Neuronal stem cell (in vitro differentiated cells): Measurements from ENCODE around the gene ELK4.
A peak's percentile ranks its signal among the peaks of the same experiment; 100 is the strongest.

Experiments used
- DNase-seq: peaks from one replicate; pipeline ENCODE4 v3.0.0-alpha.2; 2013; ENCODE audit warnings: low spot score
- H2AFZ ChIP-seq: one replicate; pipeline ENCODE4 v1.6.1; 2013; ENCODE audit warnings: mild to moderate bottlenecking, low read length, inconsistent platforms
- H2AK5ac ChIP-seq: 2 replicates; pipeline ENCODE4 v1.6.1; 2013; ENCODE audit warnings: low read depth, mild to moderate bottlenecking, inconsistent platforms, low read length, moderate library complexity, mixed read lengths
- H2BK120ac ChIP-seq: 2 replicates; pipeline ENCODE4 v1.6.1; 2013; ENCODE audit warnings: low read depth, mild to moderate bottlenecking, inconsistent platforms, low read length, moderate library complexity, mixed read lengths
- H2BK12ac ChIP-seq: one replicate; pipeline ENCODE4 v1.6.1; 2013; ENCODE audit warnings: low read length, inconsistent platforms
- H2BK15ac ChIP-seq: 2 replicates; pipeline ENCODE4 v1.6.1; 2013; ENCODE audit warnings: mild to moderate bottlenecking, low read length, inconsistent platforms, mixed read lengths
- H2BK5ac ChIP-seq: one replicate; pipeline ENCODE4 v1.6.1; 2013; ENCODE audit warnings: inconsistent platforms, mild to moderate bottlenecking, low read length, moderate library complexity
- H3K14ac ChIP-seq: one replicate; pipeline ENCODE4 v1.6.1; 2013; ENCODE audit warnings: low read length, inconsistent platforms
- H3K18ac ChIP-seq: 2 replicates; pipeline ENCODE4 v1.6.1; 2013; ENCODE audit warnings: low read length, inconsistent platforms
- H3K23ac ChIP-seq: 2 replicates; pipeline ENCODE4 v1.6.1; 2013; ENCODE audit warnings: low read depth, mild to moderate bottlenecking, mixed read lengths, low read length, inconsistent platforms; ENCODE audit not compliant: poor library complexity
- H3K27ac ChIP-seq: replicated peaks from 3 replicates; pipeline ENCODE4 v1.5.1; 2013; ENCODE audit warnings: low read length, inconsistent platforms
- H3K27me3 ChIP-seq, 3 experiments: 2 replicates each; pipeline ENCODE4 v1.6.1; 2013; ENCODE audit warnings: low read length in 3 of 3, mild to moderate bottlenecking in 2 of 3, inconsistent platforms in 1 of 3, low read depth in 1 of 3, mixed read lengths in 1 of 3, moderate library complexity in 1 of 3; ENCODE audit not compliant: control insufficient read depth in 3 of 3, insufficient read depth in 3 of 3
- H3K36me3 ChIP-seq, 2 donors: replicated peaks in 1 of 2; 2 replicates each; pipeline ENCODE4 v1.6.1; 2013; ENCODE audit warnings: low read length in 2 of 2; ENCODE audit not compliant: control insufficient read depth in 2 of 2, insufficient read depth in 2 of 2
- H3K4ac ChIP-seq: 2 replicates; pipeline ENCODE4 v1.6.1; 2013; ENCODE audit warnings: inconsistent platforms, mild to moderate bottlenecking, low read length, moderate library complexity
- H3K4me1 ChIP-seq, 2 donors: 1 replicate in 1 of 2; 2 replicates in 1 of 2; pipeline ENCODE4 v1.6.1; 2013; ENCODE audit warnings: low read length in 2 of 2, low read depth in 1 of 2; ENCODE audit not compliant: control insufficient read depth in 2 of 2, insufficient read depth in 1 of 2
- H3K4me2 ChIP-seq: one replicate; pipeline ENCODE4 v1.6.1; 2013; ENCODE audit warnings: mild to moderate bottlenecking, low read length, inconsistent platforms; ENCODE audit not compliant: insufficient read depth, poor library complexity, severe bottlenecking
- H3K4me3 ChIP-seq, 2 donors: 2 replicates each; pipeline ENCODE4 v1.5.1; 2013; ENCODE audit warnings: low read length in 2 of 2, mild to moderate bottlenecking in 2 of 2, inconsistent platforms in 1 of 2, moderate library complexity in 1 of 2
- H3K79me1 ChIP-seq: one replicate; pipeline ENCODE4 v1.6.1; 2013; ENCODE audit warnings: low read depth, mild to moderate bottlenecking, inconsistent platforms, low read length, moderate library complexity
- H3K9ac ChIP-seq: one replicate; pipeline ENCODE4 v1.6.1; 2013; ENCODE audit warnings: mild to moderate bottlenecking, low read depth, low read length, inconsistent platforms; ENCODE audit not compliant: poor library complexity
- H3K9me3 ChIP-seq, 2 donors: replicated peaks in 1 of 2; 2 replicates each; pipeline versions ENCODE3 to v1.6.1; 2013; ENCODE audit warnings: low read length in 2 of 2, mild to moderate bottlenecking in 2 of 2, inconsistent platforms in 1 of 2, low read depth in 1 of 2, mixed read lengths in 1 of 2, moderate library complexity in 1 of 2; ENCODE audit not compliant: control insufficient read depth in 2 of 2, insufficient read depth in 1 of 2
- H4K8ac ChIP-seq: one replicate; pipeline ENCODE4 v1.6.1; 2013; ENCODE audit warnings: low read depth, mild to moderate bottlenecking, inconsistent platforms, low read length, moderate library complexity
- H4K91ac ChIP-seq: one replicate; pipeline ENCODE4 v1.6.1; 2013; ENCODE audit warnings: low read length, low read depth, mild to moderate bottlenecking, inconsistent platforms; ENCODE audit not compliant: poor library complexity
- WGBS, 2 donors: extraction: QIAGEN DNeasy Blood & Tissue Kit; methylation state at CpG; one replicate each; pipeline ENCODE4 v1.1.7; 2013; ENCODE audit warnings: missing lambda C conversion rate in 2 of 2, mixed read lengths in 1 of 2; ENCODE audit not compliant: insufficient read length in 2 of 2, insufficient replicate concordance in 1 of 2; ENCODE audit errors: extremely low coverage in 2 of 2; 5-methylcytosine and 5-hydroxymethylcytosine counted together

Gene ELK4

GRCh38 chr1:205596876-205597275 lies 34.9 kb downstream of the ELK4 start:
- Histone ChIP-seq H3K4me1 (peaks cover 0 to 2% of the 10 kb centered on the region in 2 donors), H2AK5ac (no peak overlapping the region), H3K27ac (no peak overlapping the region), H3K14ac (no peak overlapping the region), H2BK12ac (no peak overlapping the region), H4K8ac (no peak overlapping the region), H3K27me3 (no peaks in the 10 kb centered on the region), H3K4me2 (no peak overlapping the region), H4K91ac (no peak overlapping the region), H2BK120ac (no peak overlapping the region), H2BK15ac (no peak overlapping the region), H2AFZ (no peak overlapping the region), H3K23ac (no peak overlapping the region), H3K36me3 (peaks cover 15 to 29% of the 10 kb centered on the region in 2 donors), H3K4me3 (no peak overlapping the region), H3K9me3 (no peaks in the 10 kb centered on the region), H3K4ac (no peak overlapping the region), H3K9ac (peak overlapping the region; percentile 32), H3K79me1 (no peaks in the 10 kb centered on the region), H3K18ac (no peak overlapping the region), H2BK5ac (no peak overlapping the region)
- WGBS, 2 donors, result no CpG with 5 or more reads among the region's 3 CpGs
- DNase-seq, result no peak

DNA sequence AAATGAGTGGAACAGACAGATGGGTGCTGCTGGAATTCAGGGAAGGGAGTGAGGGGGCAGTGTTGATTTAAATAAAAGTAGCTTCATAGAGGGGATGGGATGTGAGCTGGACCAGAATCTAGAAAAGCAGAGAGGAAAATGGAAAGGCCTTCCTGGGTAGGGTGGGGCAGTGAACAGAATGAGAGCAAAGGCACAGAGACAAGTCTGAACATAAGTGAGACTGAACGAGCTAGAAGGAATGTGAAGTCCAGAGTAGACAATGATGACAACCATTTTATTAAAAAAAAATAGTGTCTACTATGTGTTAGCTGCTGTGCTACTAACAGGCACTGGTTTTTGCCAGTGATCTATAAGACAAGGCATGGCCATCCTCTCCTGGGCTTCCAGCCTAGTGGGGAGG lies 36.0 kb downstream of the ELK4 start:
- no peaks in the 10 kb centered on the region for H3K79me1 ChIP-seq
- WGBS, 2 donors, result no CpG with 5 or more reads among the region's 1 CpG

DNA sequence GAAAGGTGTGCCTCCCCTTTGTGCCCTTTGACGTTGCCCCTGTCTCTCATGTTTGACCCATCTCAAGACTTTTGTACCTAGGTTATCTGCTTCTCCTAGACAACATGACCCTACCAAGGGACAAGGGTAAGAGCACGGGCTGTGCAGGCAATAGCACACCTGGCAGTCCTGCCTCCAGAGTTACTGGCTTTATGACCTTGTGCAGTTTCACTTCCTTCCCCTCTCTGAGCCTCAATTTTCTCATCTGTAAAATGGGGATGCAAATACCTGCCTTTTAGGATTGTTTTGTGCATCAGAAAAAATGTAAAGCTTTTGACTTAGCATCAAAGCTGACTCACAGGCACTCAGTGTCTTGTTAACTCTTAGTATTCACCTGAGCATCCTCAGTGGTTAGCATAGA lies 36.4 kb downstream of the ELK4 start:
- Histone ChIP-seq H2BK5ac (no peak overlapping the region), H2AFZ (no peak overlapping the region), H2BK12ac (no peak overlapping the region), H3K14ac (no peak overlapping the region), H3K9me3 (no peaks in the 10 kb centered on the region), H3K4ac (no peak overlapping the region), H3K36me3 (peaks cover 13 to 21% of the 10 kb centered on the region in 2 donors), H2BK15ac (no peak overlapping the region), H2AK5ac (no peak overlapping the region), H3K23ac (no peak overlapping the region), H3K4me2 (no peak overlapping the region), H4K8ac (no peak overlapping the region), H3K4me1 (peaks cover 0 to 2% of the 10 kb centered on the region in 2 donors), H3K27me3 (no peaks in the 10 kb centered on the region), H3K27ac (no peak overlapping the region), H2BK120ac (no peak overlapping the region), H3K79me1 (no peaks in the 10 kb centered on the region), H3K18ac (no peak overlapping the region), H3K4me3 (peak overlapping the region in 1 of 2 donors; percentile 22), H4K91ac (no peak overlapping the region), H3K9ac (peak overlapping the region; percentile 24)
- no peak for DNase-seq
- WGBS, 2 donors, result no CpG with 5 or more reads among the region's 2 CpGs

More for the DNA sequence above, 36.0 kb downstream of the ELK4 start:
- Histone ChIP-seq H2BK120ac (no peak overlapping the region), H3K4me1 (peaks cover 0 to 2% of the 10 kb centered on the region in 2 donors), H2BK5ac (no peak overlapping the region), H3K23ac (no peak overlapping the region), H3K4ac (no peak overlapping the region), H4K91ac (no peak overlapping the region), H3K27ac (no peak overlapping the region), H3K36me3 (peaks cover 13 to 26% of the 10 kb centered on the region in 2 donors), H2AK5ac (no peak overlapping the region), H3K4me3 (no peak overlapping the region), H3K9ac (no peak overlapping the region), H2AFZ (no peak overlapping the region), H2BK15ac (no peak overlapping the region), H3K18ac (no peak overlapping the region), H3K9me3 (no peaks in the 10 kb centered on the region), H2BK12ac (no peak overlapping the region), H3K27me3 (no peaks in the 10 kb centered on the region), H3K14ac (no peak overlapping the region), H3K4me2 (no peak overlapping the region), H4K8ac (no peak overlapping the region)
- no peak for DNase-seq

DNA sequence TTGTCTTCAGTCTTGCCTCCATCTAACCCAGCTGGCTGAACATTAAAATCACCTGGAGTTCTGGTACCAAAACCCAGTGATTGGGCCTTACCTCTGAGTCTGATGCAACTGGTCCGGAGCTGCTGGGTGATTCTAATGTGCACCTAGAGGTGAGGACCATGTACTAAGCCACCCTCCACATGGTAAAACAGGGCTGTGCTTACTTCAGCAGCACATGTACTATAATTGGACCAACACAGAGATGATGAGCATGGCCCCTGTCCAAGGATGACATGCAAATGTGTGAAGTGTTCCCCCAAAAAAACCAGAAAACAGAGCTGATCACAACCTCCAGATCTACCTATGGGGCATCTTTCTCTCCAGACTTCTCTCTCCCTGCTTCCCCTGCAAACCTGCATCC lies 37.0 kb downstream of the ELK4 start:
- Histone ChIP-seq H2BK15ac (no peak overlapping the region), H3K14ac (no peak overlapping the region), H2BK5ac (no peak overlapping the region), H3K23ac (no peak overlapping the region), H3K4me2 (no peak overlapping the region), H3K4ac (no peak overlapping the region), H2BK120ac (no peak overlapping the region), H2AFZ (no peak overlapping the region), H2BK12ac (no peak overlapping the region), H3K9me3 (no peaks in the 10 kb centered on the region), H3K27me3 (no peaks in the 10 kb centered on the region), H3K18ac (no peak overlapping the region), H3K79me1 (no peaks in the 10 kb centered on the region), H3K9ac (no peak overlapping the region), H3K36me3 (peaks cover 13 to 19% of the 10 kb centered on the region in 2 donors), H4K8ac (no peak overlapping the region), H3K4me3 (no peak overlapping the region), H2AK5ac (no peak overlapping the region), H3K4me1 (peaks cover 0 to 2% of the 10 kb centered on the region in 2 donors), H3K27ac (no peak overlapping the region), H4K91ac (no peak overlapping the region)
- no peak for DNase-seq
- WGBS, 2 donors, result no CpG with 5 or more reads among the region's 1 CpG
